ENCODE data around the gene CHSY1.

GRCh38 chr15:101146118-101146702 is 105.6 kb downstream of the CHSY1 start:
- TF ChIP-seq CTCF (IDR thresholded peaks at IDR 0.05 in 8 of 11, conservative IDR thresholded peaks at IDR 0.05 in 3 of 11) (no peak), POLR2AphosphoS5 (IDR thresholded peaks at IDR 0.05) (no peak), POLR2A (IDR thresholded peaks at IDR 0.05) (no peak)
